H1 (cell line): ENCODE data around the gene SNRPA1. TPM values are rescaled to one million over a fixed set of nuclear protein-coding genes. Genes with fewer than 3 reads are reported as not detected.

Experiments used
- HDAC6 ChIP-seq: IDR thresholded peaks from one replicate; pipeline ENCODE4 v1.7.1; 2012; ENCODE audit warnings: low read depth, mild to moderate bottlenecking, inconsistent platforms, low read length, moderate library complexity
- SP2 ChIP-seq: IDR thresholded peaks from 2 replicates; pipeline ENCODE4 v1.6.1; 2012; ENCODE audit warnings: mild to moderate bottlenecking, low read length, inconsistent platforms
- SUZ12 ChIP-seq: fragments of 200-600 bp; sonication (generic); IDR thresholded peaks from 2 replicates; pipeline ENCODE4 v1.6.1; 2012; ENCODE audit warnings: mild to moderate bottlenecking, inconsistent platforms, low read length, moderate library complexity, mixed read lengths
- TCF12 ChIP-seq: IDR thresholded peaks from 2 replicates; pipeline ENCODE4 v1.6.1; 2011; ENCODE audit warnings: low read depth, mild to moderate bottlenecking, low read length
- polyA plus RNA-seq, 7 experiments: library from polyadenylated mRNA; depleted of rRNA in 3 of 7; stranded (reverse) in 5 of 7; unstranded in 2 of 7; fragments of >200 nt in 5 of 7; fragments of 200-250 nt in 2 of 7; gene quantifications; 1 replicate in 5 of 7; 2 replicates in 1 of 7; 4 replicates in 1 of 7; pipeline versions ENCODE4 v1.2.1 to v1.2.3, GENCODE V29; 2011 to 2013; ENCODE audit warnings: missing spikeins in 2 of 7, mixed read lengths in 2 of 7
- total RNA-seq: library from RNA; stranded (reverse); fragmentation: NEBNext Ultra II Directional; extraction: Animal tissue kit (Norgen Biotek cat#: 25700); gene quantifications from 2 replicates; pipeline ENCODE4 v1.2.1, GENCODE V29; 2021
- TF ChIP-seq, protein P1 (sequence below): fragments of 300-600 bp; sonication (generic); IDR thresholded peaks from 2 replicates; pipeline ENCODE4 v1.7.1; 2012; ENCODE audit warnings: low read length, moderate library complexity, mild to moderate bottlenecking, inconsistent platforms; ENCODE audit not compliant: insufficient replicate concordance

SNRPA1 gene
- total and polyA plus RNA-seq, 2 of the 8 experiments (the other 6 are each of a cell fraction or from before 2014, with no cell fraction given), result 140 to 221 TPM

DNA sequence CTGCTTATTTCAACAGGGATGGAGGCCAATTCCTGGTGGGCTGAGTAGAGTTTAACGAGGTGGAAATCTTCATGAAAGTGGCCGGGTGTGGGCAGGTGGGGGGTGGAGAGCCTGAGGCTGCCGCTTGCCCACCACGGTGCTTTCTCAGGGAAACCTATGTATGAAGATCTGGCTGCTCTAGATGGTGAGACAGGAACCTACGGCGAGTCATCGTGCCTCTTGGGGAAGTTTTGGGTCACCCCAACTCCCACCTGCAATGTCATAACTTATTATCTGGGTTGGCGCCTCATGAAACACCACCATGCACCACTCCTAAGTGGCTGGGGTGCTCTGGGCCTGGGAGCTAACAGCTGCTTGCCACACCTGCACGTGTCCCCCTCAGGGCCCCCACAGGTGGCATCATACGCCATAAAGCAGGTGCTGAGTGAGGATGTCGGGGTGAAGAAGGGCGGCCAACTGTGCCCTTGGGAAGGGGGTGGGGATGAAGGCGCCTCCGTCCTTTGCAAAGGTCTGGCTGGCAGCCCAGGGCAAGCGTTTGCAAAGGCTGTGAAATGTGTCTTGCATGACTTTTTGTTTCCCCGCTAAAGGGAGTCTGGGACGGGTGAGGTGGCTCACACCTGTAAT, 27.9 kb upstream of the SNRPA1 start (continued):
- TF ChIP-seq, protein P1, sequence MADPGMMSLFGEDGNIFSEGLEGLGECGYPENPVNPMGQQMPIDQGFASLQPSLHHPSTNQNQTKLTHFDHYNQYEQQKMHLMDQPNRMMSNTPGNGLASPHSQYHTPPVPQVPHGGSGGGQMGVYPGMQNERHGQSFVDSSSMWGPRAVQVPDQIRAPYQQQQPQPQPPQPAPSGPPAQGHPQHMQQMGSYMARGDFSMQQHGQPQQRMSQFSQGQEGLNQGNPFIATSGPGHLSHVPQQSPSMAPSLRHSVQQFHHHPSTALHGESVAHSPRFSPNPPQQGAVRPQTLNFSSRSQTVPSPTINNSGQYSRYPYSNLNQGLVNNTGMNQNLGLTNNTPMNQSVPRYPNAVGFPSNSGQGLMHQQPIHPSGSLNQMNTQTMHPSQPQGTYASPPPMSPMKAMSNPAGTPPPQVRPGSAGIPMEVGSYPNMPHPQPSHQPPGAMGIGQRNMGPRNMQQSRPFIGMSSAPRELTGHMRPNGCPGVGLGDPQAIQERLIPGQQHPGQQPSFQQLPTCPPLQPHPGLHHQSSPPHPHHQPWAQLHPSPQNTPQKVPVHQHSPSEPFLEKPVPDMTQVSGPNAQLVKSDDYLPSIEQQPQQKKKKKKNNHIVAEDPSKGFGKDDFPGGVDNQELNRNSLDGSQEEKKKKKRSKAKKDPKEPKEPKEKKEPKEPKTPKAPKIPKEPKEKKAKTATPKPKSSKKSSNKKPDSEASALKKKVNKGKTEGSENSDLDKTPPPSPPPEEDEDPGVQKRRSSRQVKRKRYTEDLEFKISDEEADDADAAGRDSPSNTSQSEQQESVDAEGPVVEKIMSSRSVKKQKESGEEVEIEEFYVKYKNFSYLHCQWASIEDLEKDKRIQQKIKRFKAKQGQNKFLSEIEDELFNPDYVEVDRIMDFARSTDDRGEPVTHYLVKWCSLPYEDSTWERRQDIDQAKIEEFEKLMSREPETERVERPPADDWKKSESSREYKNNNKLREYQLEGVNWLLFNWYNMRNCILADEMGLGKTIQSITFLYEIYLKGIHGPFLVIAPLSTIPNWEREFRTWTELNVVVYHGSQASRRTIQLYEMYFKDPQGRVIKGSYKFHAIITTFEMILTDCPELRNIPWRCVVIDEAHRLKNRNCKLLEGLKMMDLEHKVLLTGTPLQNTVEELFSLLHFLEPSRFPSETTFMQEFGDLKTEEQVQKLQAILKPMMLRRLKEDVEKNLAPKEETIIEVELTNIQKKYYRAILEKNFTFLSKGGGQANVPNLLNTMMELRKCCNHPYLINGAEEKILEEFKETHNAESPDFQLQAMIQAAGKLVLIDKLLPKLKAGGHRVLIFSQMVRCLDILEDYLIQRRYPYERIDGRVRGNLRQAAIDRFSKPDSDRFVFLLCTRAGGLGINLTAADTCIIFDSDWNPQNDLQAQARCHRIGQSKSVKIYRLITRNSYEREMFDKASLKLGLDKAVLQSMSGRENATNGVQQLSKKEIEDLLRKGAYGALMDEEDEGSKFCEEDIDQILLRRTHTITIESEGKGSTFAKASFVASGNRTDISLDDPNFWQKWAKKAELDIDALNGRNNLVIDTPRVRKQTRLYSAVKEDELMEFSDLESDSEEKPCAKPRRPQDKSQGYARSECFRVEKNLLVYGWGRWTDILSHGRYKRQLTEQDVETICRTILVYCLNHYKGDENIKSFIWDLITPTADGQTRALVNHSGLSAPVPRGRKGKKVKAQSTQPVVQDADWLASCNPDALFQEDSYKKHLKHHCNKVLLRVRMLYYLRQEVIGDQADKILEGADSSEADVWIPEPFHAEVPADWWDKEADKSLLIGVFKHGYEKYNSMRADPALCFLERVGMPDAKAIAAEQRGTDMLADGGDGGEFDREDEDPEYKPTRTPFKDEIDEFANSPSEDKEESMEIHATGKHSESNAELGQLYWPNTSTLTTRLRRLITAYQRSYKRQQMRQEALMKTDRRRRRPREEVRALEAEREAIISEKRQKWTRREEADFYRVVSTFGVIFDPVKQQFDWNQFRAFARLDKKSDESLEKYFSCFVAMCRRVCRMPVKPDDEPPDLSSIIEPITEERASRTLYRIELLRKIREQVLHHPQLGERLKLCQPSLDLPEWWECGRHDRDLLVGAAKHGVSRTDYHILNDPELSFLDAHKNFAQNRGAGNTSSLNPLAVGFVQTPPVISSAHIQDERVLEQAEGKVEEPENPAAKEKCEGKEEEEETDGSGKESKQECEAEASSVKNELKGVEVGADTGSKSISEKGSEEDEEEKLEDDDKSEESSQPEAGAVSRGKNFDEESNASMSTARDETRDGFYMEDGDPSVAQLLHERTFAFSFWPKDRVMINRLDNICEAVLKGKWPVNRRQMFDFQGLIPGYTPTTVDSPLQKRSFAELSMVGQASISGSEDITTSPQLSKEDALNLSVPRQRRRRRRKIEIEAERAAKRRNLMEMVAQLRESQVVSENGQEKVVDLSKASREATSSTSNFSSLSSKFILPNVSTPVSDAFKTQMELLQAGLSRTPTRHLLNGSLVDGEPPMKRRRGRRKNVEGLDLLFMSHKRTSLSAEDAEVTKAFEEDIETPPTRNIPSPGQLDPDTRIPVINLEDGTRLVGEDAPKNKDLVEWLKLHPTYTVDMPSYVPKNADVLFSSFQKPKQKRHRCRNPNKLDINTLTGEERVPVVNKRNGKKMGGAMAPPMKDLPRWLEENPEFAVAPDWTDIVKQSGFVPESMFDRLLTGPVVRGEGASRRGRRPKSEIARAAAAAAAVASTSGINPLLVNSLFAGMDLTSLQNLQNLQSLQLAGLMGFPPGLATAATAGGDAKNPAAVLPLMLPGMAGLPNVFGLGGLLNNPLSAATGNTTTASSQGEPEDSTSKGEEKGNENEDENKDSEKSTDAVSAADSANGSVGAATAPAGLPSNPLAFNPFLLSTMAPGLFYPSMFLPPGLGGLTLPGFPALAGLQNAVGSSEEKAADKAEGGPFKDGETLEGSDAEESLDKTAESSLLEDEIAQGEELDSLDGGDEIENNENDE, result no peak
- TF ChIP-seq SP2 (no peak), HDAC6 (no peak), TCF12 (no peak), SUZ12 (no peak)
